ENCODE measurements around the gene APOA1.

Gene APOA1

GRCh38 chr11:116871248-116871647 is 33.8 kb upstream of the APOA1 start (continued):
- TF ChIP-seq, protein P1, sequence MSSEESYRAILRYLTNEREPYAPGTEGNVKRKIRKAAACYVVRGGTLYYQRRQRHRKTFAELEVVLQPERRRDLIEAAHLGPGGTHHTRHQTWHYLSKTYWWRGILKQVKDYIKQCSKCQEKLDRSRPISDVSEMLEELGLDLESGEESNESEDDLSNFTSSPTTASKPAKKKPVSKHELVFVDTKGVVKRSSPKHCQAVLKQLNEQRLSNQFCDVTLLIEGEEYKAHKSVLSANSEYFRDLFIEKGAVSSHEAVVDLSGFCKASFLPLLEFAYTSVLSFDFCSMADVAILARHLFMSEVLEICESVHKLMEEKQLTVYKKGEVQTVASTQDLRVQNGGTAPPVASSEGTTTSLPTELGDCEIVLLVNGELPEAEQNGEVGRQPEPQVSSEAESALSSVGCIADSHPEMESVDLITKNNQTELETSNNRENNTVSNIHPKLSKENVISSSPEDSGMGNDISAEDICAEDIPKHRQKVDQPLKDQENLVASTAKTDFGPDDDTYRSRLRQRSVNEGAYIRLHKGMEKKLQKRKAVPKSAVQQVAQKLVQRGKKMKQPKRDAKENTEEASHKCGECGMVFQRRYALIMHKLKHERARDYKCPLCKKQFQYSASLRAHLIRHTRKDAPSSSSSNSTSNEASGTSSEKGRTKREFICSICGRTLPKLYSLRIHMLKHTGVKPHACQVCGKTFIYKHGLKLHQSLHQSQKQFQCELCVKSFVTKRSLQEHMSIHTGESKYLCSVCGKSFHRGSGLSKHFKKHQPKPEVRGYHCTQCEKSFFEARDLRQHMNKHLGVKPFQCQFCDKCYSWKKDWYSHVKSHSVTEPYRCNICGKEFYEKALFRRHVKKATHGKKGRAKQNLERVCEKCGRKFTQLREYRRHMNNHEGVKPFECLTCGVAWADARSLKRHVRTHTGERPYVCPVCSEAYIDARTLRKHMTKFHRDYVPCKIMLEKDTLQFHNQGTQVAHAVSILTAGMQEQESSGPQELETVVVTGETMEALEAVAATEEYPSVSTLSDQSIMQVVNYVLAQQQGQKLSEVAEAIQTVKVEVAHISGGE (tag by site-specific recombination; conservative IDR thresholded peaks at IDR 0.05; ENCODE audit: low read depth) = no peak
- TF ChIP-seq ZXDB (tag by site-specific recombination; IDR thresholded peaks at IDR 0.05) = no peak
- TF ChIP-seq MZF1 (tag by site-specific recombination; IDR thresholded peaks at IDR 0.05; ENCODE audit: borderline replicate concordance) = no peak
- TF ChIP-seq, protein P2, sequence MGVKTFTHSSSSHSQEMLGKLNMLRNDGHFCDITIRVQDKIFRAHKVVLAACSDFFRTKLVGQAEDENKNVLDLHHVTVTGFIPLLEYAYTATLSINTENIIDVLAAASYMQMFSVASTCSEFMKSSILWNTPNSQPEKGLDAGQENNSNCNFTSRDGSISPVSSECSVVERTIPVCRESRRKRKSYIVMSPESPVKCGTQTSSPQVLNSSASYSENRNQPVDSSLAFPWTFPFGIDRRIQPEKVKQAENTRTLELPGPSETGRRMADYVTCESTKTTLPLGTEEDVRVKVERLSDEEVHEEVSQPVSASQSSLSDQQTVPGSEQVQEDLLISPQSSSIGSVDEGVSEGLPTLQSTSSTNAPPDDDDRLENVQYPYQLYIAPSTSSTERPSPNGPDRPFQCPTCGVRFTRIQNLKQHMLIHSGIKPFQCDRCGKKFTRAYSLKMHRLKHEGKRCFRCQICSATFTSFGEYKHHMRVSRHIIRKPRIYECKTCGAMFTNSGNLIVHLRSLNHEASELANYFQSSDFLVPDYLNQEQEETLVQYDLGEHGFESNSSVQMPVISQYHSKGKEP (tag by site-specific recombination; IDR thresholded peaks at IDR 0.05) = no peak
- no peak for TF ChIP-seq ZNF560 (tag by site-specific recombination; IDR thresholded peaks at IDR 0.05; ENCODE audit: borderline replicate concordance)

GRCh38 chr11:116870054-116870453 is 32.6 kb upstream of the APOA1 start:
- Histone ChIP-seq H3K9me3 (ENCODE audit: control insufficient read depth, insufficient read depth, low read depth, low read length) (no peaks in the 10 kb centered on the region), H3K4me1 (ENCODE audit: control insufficient read depth, insufficient read depth, low read length) (no peaks in the 10 kb centered on the region), H3K27ac (ENCODE audit: extremely low read depth, low read depth, low read length) (no peak overlapping the region), H3K36me3 (ENCODE audit: control insufficient read depth in 2 of 2, insufficient read depth in 1 of 2, low read length in 2 of 2) (peaks cover 0 to 94% of the 10 kb centered on the region in 2 experiments; a peak in 1 of 3 replicates), H3K4me3 (ENCODE audit: low read depth, low read length) (no peak overlapping the region)
- TF ChIP-seq AEBP2 (tag by site-specific recombination; IDR thresholded peaks at IDR 0.05; ENCODE audit: borderline replicate concordance) (no peak), KLF16 (tag by site-specific recombination; IDR thresholded peaks at IDR 0.05) (no peak), ZNF266 (tag by site-specific recombination; IDR thresholded peaks at IDR 0.05; ENCODE audit: low read depth) (no peak), ZNF768 (tag by site-specific recombination; IDR thresholded peaks at IDR 0.05) (no peak), RBAK (tag by site-specific recombination; IDR thresholded peaks at IDR 0.05) (no peak)
- ChIA-PET POLR2A (interaction anchor here (0.6 kb wide), 2 partner anchors 239 to 346 kb away, joined by 3 read pairs; no protein-coding TSS in a partner anchor), CTCF (interaction anchor here (1.1 to 2.3 kb wide), 4 partner anchors 9 to 236 kb away, joined by 3 to 6 read pairs (median 4); partner anchors contain the start of gene APOA5)

GRCh38 chr11:116869610-116870009 is 32.2 kb upstream of the APOA1 start:
- no peak overlapping the region for H3K4me3 ChIP-seq (ENCODE audit: low read depth, low read length)
- CTCF ChIA-PET = interaction anchor here (1.1 to 2.3 kb wide), 3 partner anchors 9 to 237 kb away, joined by 4 to 6 read pairs (median 4); no protein-coding TSS in a partner anchor
- H3K9me3 ChIP-seq (ENCODE audit: control insufficient read depth, insufficient read depth, low read depth, low read length) = no peaks in the 10 kb centered on the region
- no peaks in the 10 kb centered on the region for H3K4me1 ChIP-seq (ENCODE audit: control insufficient read depth, insufficient read depth, low read length)
- peaks cover 0 to 94% of the 10 kb centered on the region in 2 experiments; a peak in 1 of 3 replicates for H3K36me3 ChIP-seq (ENCODE audit: control insufficient read depth in 2 of 2, insufficient read depth in 1 of 2, low read length in 2 of 2)
- no peak overlapping the region for H3K27ac ChIP-seq (ENCODE audit: extremely low read depth, low read depth, low read length)
- POLR2A ChIA-PET = interaction anchor here (0.6 kb wide), 1 partner anchor 239 kb away, joined by 3 read pairs; no protein-coding TSS in a partner anchor
- TF ChIP-seq ZNF747 (tag by site-specific recombination; IDR thresholded peaks at IDR 0.05) (no peak), ZNF48 (tag by site-specific recombination; IDR thresholded peaks at IDR 0.05) (no peak), TSHZ1 (tag by site-specific recombination; IDR thresholded peaks at IDR 0.05; ENCODE audit: borderline replicate concordance) (no peak), ZNF785 (tag by site-specific recombination; IDR thresholded peaks at IDR 0.05) (no peak), ZNF23 (tag by site-specific recombination; IDR thresholded peaks at IDR 0.05; ENCODE audit: borderline replicate concordance) (no peak), ZNF175 (tag by site-specific recombination; IDR thresholded peaks at IDR 0.05) (no peak), ZNF549 (tag by site-specific recombination; IDR thresholded peaks at IDR 0.05) (no peak), SCRT1 (tag by site-specific recombination; IDR thresholded peaks at IDR 0.05; ENCODE audit: borderline replicate concordance) (no peak), IKZF3 (tag by site-specific recombination; IDR thresholded peaks at IDR 0.05) (no peak), ZNF558 (tag by site-specific recombination; IDR thresholded peaks at IDR 0.05) (no peak)
- TF ChIP-seq, protein P3, sequence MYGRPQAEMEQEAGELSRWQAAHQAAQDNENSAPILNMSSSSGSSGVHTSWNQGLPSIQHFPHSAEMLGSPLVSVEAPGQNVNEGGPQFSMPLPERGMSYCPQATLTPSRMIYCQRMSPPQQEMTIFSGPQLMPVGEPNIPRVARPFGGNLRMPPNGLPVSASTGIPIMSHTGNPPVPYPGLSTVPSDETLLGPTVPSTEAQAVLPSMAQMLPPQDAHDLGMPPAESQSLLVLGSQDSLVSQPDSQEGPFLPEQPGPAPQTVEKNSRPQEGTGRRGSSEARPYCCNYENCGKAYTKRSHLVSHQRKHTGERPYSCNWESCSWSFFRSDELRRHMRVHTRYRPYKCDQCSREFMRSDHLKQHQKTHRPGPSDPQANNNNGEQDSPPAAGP (tag by site-specific recombination; IDR thresholded peaks at IDR 0.05) = no peak
